ENCODE results near the gene CSTF3. TPM values are rescaled to one million over a fixed set of nuclear protein-coding genes. Genes with fewer than 3 reads are reported as not detected.
"Not testable (repeated sequence)": the region's sequence is repeated elsewhere in the genome, so short reads cannot be mapped to it uniquely, and the experiment has no call there.

CSTF3 gene
- 25.0 and 25.5 TPM in 2 replicates for total RNA-seq (2014; rRNA removed; shearing (Covaris generic))

- peak; percentile 100 for DNase-seq (ENCODE audit: low spot score)
Measured at GRCh38 chr11:33161120-33162005, at the start of gene CSTF3. TSS of gene CSTF3 (minus strand) at chr11:33161480. CDS start at chr11:33161325, 155 bp downstream.

- DNase-seq (ENCODE audit: low spot score) = no peak
Measured at GRCh38 chr11:33208150-33208549, 46.9 kb upstream of the CSTF3 start.

- no peak for DNase-seq (ENCODE audit: low spot score)
Measured at GRCh38 chr11:33207408-33207985, 46.2 kb upstream of the CSTF3 start.

GRCh38 chr11:33197915-33198727 lies 36.8 kb upstream of the CSTF3 start:
- no peak for DNase-seq (ENCODE audit: low spot score)

GRCh38 chr11:33195462-33196173 lies 34.3 kb upstream of the CSTF3 start:
- no peak for DNase-seq (ENCODE audit: low spot score)

GRCh38 chr11:33194455-33194854 lies 33.2 kb upstream of the CSTF3 start:
- DNase-seq (ENCODE audit: low spot score) = no peak

GRCh38 chr11:33191467-33191866 lies 30.2 kb upstream of the CSTF3 start:
- no peak for DNase-seq (ENCODE audit: low spot score)

GRCh38 chr11:33187998-33188722 lies 26.9 kb upstream of the CSTF3 start:
- no peak for DNase-seq (ENCODE audit: low spot score)

GRCh38 chr11:33185756-33186155 lies 24.5 kb upstream of the CSTF3 start:
- DNase-seq (ENCODE audit: low spot score) = no peak

GRCh38 chr11:33182246-33182878 lies 21.1 kb upstream of the CSTF3 start:
- DNase-seq (ENCODE audit: low spot score) = no peak

GRCh38 chr11:33179348-33179803 lies 18.1 kb upstream of the CSTF3 start:
- peak; percentile 63 for DNase-seq (ENCODE audit: low spot score)

GRCh38 chr11:33178443-33179180 lies 17.3 kb upstream of the CSTF3 start:
- DNase-seq (ENCODE audit: low spot score) = no peak

- no peak for DNase-seq (ENCODE audit: low spot score)
Measured at GRCh38 chr11:33177676-33178336, 16.5 kb upstream of the CSTF3 start.

- not testable (repeated sequence) for DNase-seq (ENCODE audit: low spot score)
Measured at GRCh38 chr11:33176760-33177159, 15.5 kb upstream of the CSTF3 start.

- DNase-seq (ENCODE audit: low spot score) = no peak
Measured at GRCh38 chr11:33172996-33173395, 11.7 kb upstream of the CSTF3 start.

- DNase-seq (ENCODE audit: low spot score) = no peak
Measured at GRCh38 chr11:33172345-33172744, 11.1 kb upstream of the CSTF3 start.

GRCh38 chr11:33171251-33171650 lies 10.0 kb upstream of the CSTF3 start:
- no peak for DNase-seq (ENCODE audit: low spot score)

- no peak for DNase-seq (ENCODE audit: low spot score)
Measured at GRCh38 chr11:33168709-33169200, 7.5 kb upstream of the CSTF3 start.

GRCh38 chr11:33162831-33163230 lies 1.6 kb upstream of the CSTF3 start:
- no peak for DNase-seq (ENCODE audit: low spot score)

Data from A172 (cell line).